Lower lobe of right lung (tissue), 2 donors: ENCODE results near the gene NOS1AP. TPM values are rescaled to one million over a fixed set of nuclear protein-coding genes. Genes with fewer than 3 reads are reported as not detected.

Source experiments
- ATAC-seq, 2 donors: fragments of 200-7000 bp; cut with Tn5 transposase; one replicate each; pipeline ENCODE4 v1.9.1; 2020 to 2022; ENCODE audit warnings: mild to moderate bottlenecking in 2 of 2, moderate library complexity in 2 of 2
- DNase-seq: peaks from one replicate; pipeline ENCODE4 v3.0.0-alpha.2; 2020
- H3K27ac ChIP-seq: fragments of 200-600 bp; one replicate; pipeline ENCODE4 v1.8.0; 2022
- H3K27me3 ChIP-seq: fragments of 200-600 bp; one replicate; pipeline ENCODE4 v1.8.0; 2022; ENCODE audit warnings: low read depth
- H3K36me3 ChIP-seq: fragments of 200-600 bp; one replicate; pipeline ENCODE4 v1.8.0; 2022; ENCODE audit warnings: mild to moderate bottlenecking
- H3K4me1 ChIP-seq: fragments of 200-600 bp; one replicate; pipeline ENCODE4 v1.8.0; 2022
- H3K4me3 ChIP-seq: fragments of 200-600 bp; one replicate; pipeline ENCODE4 v1.8.0; 2022; ENCODE audit warnings: mild to moderate bottlenecking
- H3K9me3 ChIP-seq: fragments of 200-600 bp; one replicate; pipeline ENCODE4 v1.8.0; 2022
- CTCF ChIP-seq: fragments of 200-600 bp; IDR thresholded peaks from one replicate; pipeline ENCODE4 v1.8.0; 2022; ENCODE audit warnings: antibody characterized with exemption, mild to moderate bottlenecking
- intact Hi-C: fragments of 100-400 bp; cut with DNase I; formaldehyde crosslinking; loops from one replicate; pipeline ENCODE4 v1.11.0; 2022
- total RNA-seq: library from RNA; stranded (reverse); fragmentation: NEBNext Ultra II Directional; extraction: Animal tissue kit (Norgen Biotek cat#: 25700); gene quantifications from one replicate; pipeline ENCODE4 v1.2.1, GENCODE V29; 2021
- donor health status: DM: no; HTN: yes; CAD: no; lungs with severe emphysema.

The NOS1AP gene
- total RNA-seq, 1 donor from 2014 or later: 3.6 TPM

- Histone ChIP-seq H3K36me3 (no peaks in the 10 kb centered on the region), H3K4me1 (peaks cover 5% of the 10 kb centered on the region), H3K9me3 (no peaks in the 10 kb centered on the region), H3K27ac (no peak overlapping the region), H3K4me3 (no peak overlapping the region), H3K27me3 (peaks cover 16% of the 10 kb centered on the region)
- DNase-seq (no peak), ATAC-seq (no peak)
- no peak for TF ChIP-seq CTCF
- intact Hi-C loops: no loop called here
Observed at GRCh38 chr1:162030759-162031280, 38.7 kb upstream of the NOS1AP start.

GRCh38 chr1:162033428-162033827 is 36.1 kb upstream of the NOS1AP start:
- TF ChIP-seq CTCF: no peak
- H3K27ac ChIP-seq: no peak overlapping the region
- peaks cover 5% of the 10 kb centered on the region for H3K4me1 ChIP-seq
- intact Hi-C loops: no loop called here
- peaks cover 10% of the 10 kb centered on the region for H3K27me3 ChIP-seq
- H3K4me3 ChIP-seq: no peak overlapping the region
- no peaks in the 10 kb centered on the region for H3K36me3 ChIP-seq
- ATAC-seq (no peak), DNase-seq (no peak)
- H3K9me3 ChIP-seq: no peaks in the 10 kb centered on the region

- peaks cover 5% of the 10 kb centered on the region for H3K27me3 ChIP-seq
- no peak overlapping the region for H3K27ac ChIP-seq
- DNase-seq: no peak
- TF ChIP-seq CTCF: no peak
- H3K4me3 ChIP-seq: no peak overlapping the region
- no peaks in the 10 kb centered on the region for H3K36me3 ChIP-seq
- ATAC-seq: peak; percentile 19 to 30
- intact Hi-C loops: loop anchor here (5.0 kb wide), 1 partner anchor 243 kb away; no protein-coding TSS in a partner anchor
- H3K4me1 ChIP-seq: no peaks in the 10 kb centered on the region
- H3K9me3 ChIP-seq: no peaks in the 10 kb centered on the region
Observed at GRCh38 chr1:162035241-162035640, 34.2 kb upstream of the NOS1AP start.

GRCh38 chr1:162036163-162036562 is 33.3 kb upstream of the NOS1AP start:
- intact Hi-C loops: loop anchor here (5.0 kb wide), 1 partner anchor 244 kb away; no protein-coding TSS in a partner anchor
- no peak for ATAC-seq
- no peak for TF ChIP-seq CTCF

GRCh38 chr1:162038624-162039023 is 30.9 kb upstream of the NOS1AP start:
- H3K36me3 ChIP-seq: no peaks in the 10 kb centered on the region
- no peak for DNase-seq
- ATAC-seq: no peak
- intact Hi-C loops: loop anchor here (5.0 kb wide), 1 partner anchor 246 kb away; no protein-coding TSS in a partner anchor
- H3K9me3 ChIP-seq: no peaks in the 10 kb centered on the region
- no peak overlapping the region for H3K27ac ChIP-seq
- no peak for TF ChIP-seq CTCF
- H3K4me1 ChIP-seq: no peaks in the 10 kb centered on the region
- no peak overlapping the region for H3K4me3 ChIP-seq
- peaks cover 5% of the 10 kb centered on the region for H3K27me3 ChIP-seq

More at GRCh38 chr1:162036163-162036562, 33.3 kb upstream of the NOS1AP start:
- Histone ChIP-seq H3K9me3 (no peaks in the 10 kb centered on the region), H3K36me3 (no peaks in the 10 kb centered on the region), H3K4me3 (no peak overlapping the region), H3K27me3 (peaks cover 5% of the 10 kb centered on the region), H3K27ac (no peak overlapping the region), H3K4me1 (no peaks in the 10 kb centered on the region)
- DNase-seq: no peak
